ENCODE results near the gene TLL1.

The TLL1 gene

GRCh38 chr4:165866019-165866650 is 6.9 kb upstream of the TLL1 start:
- H3K4me3 ChIP-seq (ENCODE audit: low read depth, low read length): no peak overlapping the region
- TF ChIP-seq CTCF (IDR thresholded peaks at IDR 0.05; ENCODE audit: borderline replicate concordance, insufficient read depth, low read depth, low read length): no peak

GRCh38 chr4:165867961-165868360 is 5.1 kb upstream of the TLL1 start:
- TF ChIP-seq CTCF (IDR thresholded peaks at IDR 0.05; ENCODE audit: borderline replicate concordance, insufficient read depth, low read depth, low read length): no peak
- no peak overlapping the region for H3K4me3 ChIP-seq (ENCODE audit: low read depth, low read length)

DNA sequence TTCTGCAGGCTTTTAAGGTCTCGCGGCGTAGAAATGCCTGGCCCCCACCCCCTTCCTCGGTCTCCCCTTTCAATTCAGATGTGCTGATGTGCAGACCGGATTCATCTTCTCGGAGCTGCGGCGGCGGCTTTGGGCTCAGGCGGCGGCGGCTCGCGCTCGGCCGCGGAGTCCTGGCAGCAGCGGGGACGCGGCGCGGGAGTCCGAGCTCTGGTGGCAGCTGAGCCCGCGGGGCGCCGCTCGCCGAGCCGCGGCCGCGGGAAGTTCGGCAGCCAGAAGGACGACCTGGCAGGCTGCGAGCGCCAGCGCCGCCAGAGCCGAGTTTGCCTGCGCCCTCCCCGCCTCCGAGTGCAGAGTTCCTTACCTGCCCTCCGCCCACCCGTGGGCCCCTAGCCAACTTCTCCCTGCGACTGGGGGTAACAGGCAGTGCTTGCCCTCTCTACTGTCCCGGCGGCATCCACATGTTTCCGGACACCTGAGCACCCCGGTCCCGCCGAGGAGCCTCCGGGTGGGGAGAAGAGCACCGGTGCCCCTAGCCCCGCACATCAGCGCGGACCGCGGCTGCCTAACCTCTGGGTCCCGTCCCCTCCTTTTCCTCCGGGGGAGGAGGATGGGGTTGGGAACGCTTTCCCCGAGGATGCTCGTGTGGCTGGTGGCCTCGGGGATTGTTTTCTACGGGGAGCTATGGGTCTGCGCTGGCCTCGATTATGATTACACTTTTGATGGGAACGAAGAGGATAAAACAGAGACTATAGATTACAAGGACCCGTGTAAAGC is 448 bp downstream of the TLL1 start:
- no peak for TF ChIP-seq CTCF (IDR thresholded peaks at IDR 0.05; ENCODE audit: borderline replicate concordance, insufficient read depth, low read depth, low read length)
- no peak overlapping the region for H3K4me3 ChIP-seq (ENCODE audit: low read depth, low read length)

DNA sequence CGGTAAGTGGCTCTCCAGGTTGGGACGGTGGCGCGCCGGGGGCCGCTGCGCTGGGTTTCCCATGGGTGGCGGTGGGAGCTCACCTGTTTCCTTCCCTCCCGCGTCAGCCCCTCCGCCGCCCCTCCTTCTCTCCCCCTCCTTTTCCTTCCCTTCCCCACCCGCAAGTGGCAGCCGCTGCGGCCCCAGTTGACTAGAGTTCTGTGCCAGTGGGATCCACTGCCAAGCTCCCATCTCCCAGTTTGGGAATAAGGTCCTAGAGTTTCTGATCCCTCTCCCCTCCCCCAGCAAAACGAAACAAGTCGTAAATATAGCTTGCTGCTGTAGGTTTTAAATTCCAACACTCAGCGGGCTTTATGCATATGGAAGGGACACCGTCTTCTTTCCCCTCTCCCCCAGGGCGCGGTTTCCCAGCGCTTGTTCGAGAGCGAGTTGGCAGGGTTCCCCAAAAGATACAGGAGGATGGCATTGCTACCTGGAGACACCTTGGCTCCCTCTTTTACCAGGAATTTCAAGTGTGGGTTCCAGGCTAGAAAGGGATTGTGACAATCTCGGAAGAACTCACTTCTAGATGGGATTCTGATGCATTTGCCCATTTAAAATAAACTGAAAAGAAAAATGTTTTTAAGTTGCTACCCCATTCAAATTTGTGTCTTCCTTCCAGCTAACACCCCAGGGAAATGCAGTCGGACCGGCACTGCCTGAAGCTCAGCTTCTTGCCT is 1.2 kb downstream of the TLL1 start:
- no peak overlapping the region for H3K4me3 ChIP-seq (ENCODE audit: low read depth, low read length)

GRCh38 chr4:165874791-165875371 is 1.8 kb downstream of the TLL1 start:
- TF ChIP-seq CTCF (IDR thresholded peaks at IDR 0.05; ENCODE audit: borderline replicate concordance, insufficient read depth, low read depth, low read length): no peak
- H3K4me3 ChIP-seq (ENCODE audit: low read depth, low read length): no peak overlapping the region

More for the DNA sequence above, 1.2 kb downstream of the TLL1 start:
- no peak for TF ChIP-seq CTCF (IDR thresholded peaks at IDR 0.05; ENCODE audit: borderline replicate concordance, insufficient read depth, low read depth, low read length)

DNA sequence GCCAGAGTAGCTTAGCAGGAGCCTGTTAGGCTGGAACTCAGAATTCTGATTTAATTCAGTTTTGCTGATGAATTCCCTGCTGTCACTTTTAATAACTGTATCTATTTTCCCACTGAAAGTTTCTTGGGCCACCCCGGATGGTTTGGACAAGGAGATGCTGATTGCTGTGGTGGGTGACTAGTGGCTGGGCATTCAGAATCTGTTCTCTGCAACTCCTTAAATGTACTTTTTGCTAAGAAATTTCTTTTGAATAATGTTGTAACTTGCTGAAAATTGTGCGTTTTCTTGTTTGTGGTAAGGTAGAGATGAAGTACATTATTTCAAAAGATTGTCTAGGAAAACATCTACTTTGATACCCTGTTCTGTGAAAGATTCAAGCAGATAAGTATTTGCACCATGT is 2.4 kb downstream of the TLL1 start:
- no peak for TF ChIP-seq CTCF (IDR thresholded peaks at IDR 0.05; ENCODE audit: borderline replicate concordance, insufficient read depth, low read depth, low read length)
- H3K4me3 ChIP-seq (ENCODE audit: low read depth, low read length): no peak overlapping the region

Measured in GM12875 (cell line).